AG04449 (cell line): ENCODE measurements around the gene SLC6A4.

Source experiments
- CTCF ChIA-PET: fragments of 350-600 bp; formaldehyde crosslinking; extraction: SDS; loops from one replicate; lab custom pipeline; 2021; ENCODE audit warnings: antibody characterized with exemption; lab: Yijun Ruan, JAX
- POLR2A ChIA-PET: fragments of 400-600, 350-600 bp; formaldehyde crosslinking; extraction: SDS; loops from one replicate; lab custom pipeline; 2020; ENCODE audit warnings: antibody characterized with exemption, inconsistent platforms; lab: Yijun Ruan, JAX
- DNase-seq: peaks from one replicate; pipeline ENCODE4 v3.0.0-alpha.2; 2010; ENCODE audit warnings: low read depth, low spot score
- H3K4me3 ChIP-seq: 2 replicates; pipeline ENCODE4 v1.5.1; 2011; ENCODE audit warnings: low read depth, mild to moderate bottlenecking, control low read depth, low read length
- CTCF ChIP-seq: IDR thresholded peaks from one replicate; pipeline ENCODE4 v1.5.1; 2011; ENCODE audit warnings: mild to moderate bottlenecking, moderate library complexity, low read length, control low read depth, inconsistent platforms; ENCODE audit not compliant: insufficient read depth; ENCODE audit errors: missing control alignments

Gene SLC6A4

GRCh38 chr17:30237296-30238002, 2.0 kb upstream of the SLC6A4 start:
- ChIA-PET CTCF (interaction anchor here (1.5 to 2.1 kb wide), 3 partner anchors 7 to 133 kb away, joined by 5 to 11 read pairs (median 8); no protein-coding TSS in a partner anchor), POLR2A (interaction anchor here (1.3 kb wide), 1 partner anchor 8 kb away, joined by 3 read pairs; no protein-coding TSS in a partner anchor)
- no peak for DNase-seq
- no peak for TF ChIP-seq CTCF
- H3K4me3 ChIP-seq: no peak overlapping the region

GRCh38 chr17:30236766-30237165, 1.3 kb upstream of the SLC6A4 start:
- TF ChIP-seq CTCF: peak; percentile 40
- no peak overlapping the region for H3K4me3 ChIP-seq
- no peak for DNase-seq
- CTCF ChIA-PET: interaction anchor here (0.7 to 2.1 kb wide), 5 partner anchors 8 to 135 kb away, joined by 3 to 11 read pairs (median 5); no protein-coding TSS in a partner anchor
- POLR2A ChIA-PET: interaction anchor here (1.3 kb wide), 1 partner anchor 8 kb away, joined by 3 read pairs; no protein-coding TSS in a partner anchor

GRCh38 chr17:30236297-30236624, 764 bp upstream of the SLC6A4 start:
- POLR2A ChIA-PET: interaction anchor here (1.3 kb wide), 1 partner anchor 9 kb away, joined by 3 read pairs; no protein-coding TSS in a partner anchor
- TF ChIP-seq CTCF: no peak
- CTCF ChIA-PET: interaction anchor here (0.7 to 2.1 kb wide), 5 partner anchors 9 to 134 kb away, joined by 3 to 11 read pairs (median 5); no protein-coding TSS in a partner anchor
- H3K4me3 ChIP-seq: no peak overlapping the region
- no peak for DNase-seq

- ChIA-PET CTCF (interaction anchor here (1.5 to 2.1 kb wide), 3 partner anchors 32 to 139 kb away, joined by 3 to 11 read pairs (median 3); no protein-coding TSS in a partner anchor), POLR2A (no interaction called here)
- no peak for DNase-seq
- H3K4me3 ChIP-seq: peak overlapping the region; percentile 27
- TF ChIP-seq CTCF: no peak
These were observed 533 bp downstream of the SLC6A4 start for GRCh38 chr17:30234964-30235363.

GRCh38 chr17:30234296-30234695, 1.2 kb downstream of the SLC6A4 start:
- DNase-seq: no peak
- ChIA-PET POLR2A (no interaction called here), CTCF (interaction anchor here (1.5 kb wide), 1 partner anchor 139 kb away, joined by 3 read pairs; no protein-coding TSS in a partner anchor)
- TF ChIP-seq CTCF: no peak
- no peak overlapping the region for H3K4me3 ChIP-seq

GRCh38 chr17:30232824-30233427, 2.6 kb downstream of the SLC6A4 start:
- TF ChIP-seq CTCF: no peak
- ChIA-PET CTCF (interaction anchor here (0.6 kb wide), 1 partner anchor 684 kb away, joined by 4 read pairs; no protein-coding TSS in a partner anchor), POLR2A (no interaction called here)
- DNase-seq: no peak
- H3K4me3 ChIP-seq: no peak overlapping the region
